Activated CD4-positive, alpha-beta memory T cell treated with anti-CD3 and anti-CD28 coated beads for 36 hours (primary cell): ENCODE results near the gene FBXL13. TPM values are rescaled to one million over a fixed set of nuclear protein-coding genes. Genes with fewer than 3 reads are reported as not detected.
"Not testable (repeated sequence)": the region's sequence is repeated elsewhere in the genome, so short reads cannot be mapped to it uniquely, and the experiment has no call there.

Experiments
- CTCF ChIA-PET: fragments of 350-600 bp; sonication (Branson Sonifier 250); formaldehyde crosslinking; loops from one replicate; lab custom pipeline; 2021; ENCODE audit warnings: antibody characterized with exemption, inconsistent platforms; lab: Charles Lee
- POLR2A ChIA-PET: fragments of 350-600 bp; sonication (Branson Sonifier 250); formaldehyde crosslinking; loops from one replicate; lab custom pipeline; 2021; ENCODE audit warnings: antibody characterized with exemption; lab: Charles Lee
- DNase-seq: peaks from one replicate; pipeline ENCODE4 v3.0.0-alpha.2; 2020
- H3K27ac Mint-ChIP-seq: one replicate; pipeline ENCODE4 v1.8.0; 2021; ENCODE audit warnings: mixed read lengths
- H3K27me3 Mint-ChIP-seq: one replicate; pipeline ENCODE4 v1.8.0; 2021; ENCODE audit warnings: mixed read lengths
- H3K36me3 Mint-ChIP-seq: one replicate; pipeline ENCODE4 v1.8.0; 2021; ENCODE audit warnings: mixed read lengths
- H3K4me1 Mint-ChIP-seq: one replicate; pipeline ENCODE4 v1.8.0; 2021; ENCODE audit warnings: low read depth, mixed read lengths
- H3K4me3 Mint-ChIP-seq: one replicate; pipeline ENCODE4 v1.8.0; 2021; ENCODE audit warnings: mild to moderate bottlenecking, mixed read lengths
- H3K9me3 Mint-ChIP-seq: one replicate; pipeline ENCODE4 v1.8.0; 2021; ENCODE audit warnings: mixed read lengths
- intact Hi-C: fragments of 100-400 bp; cut with micrococcal nuclease; formaldehyde crosslinking; loops from one replicate; pipeline ENCODE4 v1.15.1; 2023
- total RNA-seq, 2 experiments: library from RNA; stranded (reverse); gene quantifications; one replicate each; pipeline ENCODE4 v1.2.3, GENCODE V29; 2021

Gene FBXL13
- total RNA-seq, 2 experiments from 2014 or later, result 0.45 to 0.63 TPM

DNA sequence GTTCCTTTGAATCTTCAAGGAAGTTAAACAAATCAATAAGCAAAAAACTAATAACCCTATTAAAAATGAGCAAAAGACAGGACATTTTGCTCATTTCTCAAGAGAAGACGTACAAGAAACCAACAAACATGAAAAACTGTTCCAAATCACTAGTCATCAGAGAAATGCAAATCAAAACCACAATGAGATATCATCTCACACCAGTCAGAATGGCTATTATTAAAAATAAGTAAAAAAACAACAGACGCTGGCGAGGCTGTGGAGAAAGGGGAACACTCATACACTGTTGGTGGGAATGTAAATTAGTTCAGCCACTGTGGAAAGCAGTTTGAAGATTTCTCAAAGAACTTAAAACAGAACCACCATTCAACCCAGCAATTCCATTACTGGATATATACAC, 304.1 kb downstream of the FBXL13 start:
- H3K27me3 Mint-ChIP-seq, DNase-seq, POLR2A ChIA-PET, intact Hi-C loops, CTCF ChIA-PET, H3K9me3 Mint-ChIP-seq, H3K36me3 Mint-ChIP-seq, H3K4me3 Mint-ChIP-seq, H3K27ac Mint-ChIP-seq, H3K4me1 Mint-ChIP-seq: not testable (repeated sequence)

DNA sequence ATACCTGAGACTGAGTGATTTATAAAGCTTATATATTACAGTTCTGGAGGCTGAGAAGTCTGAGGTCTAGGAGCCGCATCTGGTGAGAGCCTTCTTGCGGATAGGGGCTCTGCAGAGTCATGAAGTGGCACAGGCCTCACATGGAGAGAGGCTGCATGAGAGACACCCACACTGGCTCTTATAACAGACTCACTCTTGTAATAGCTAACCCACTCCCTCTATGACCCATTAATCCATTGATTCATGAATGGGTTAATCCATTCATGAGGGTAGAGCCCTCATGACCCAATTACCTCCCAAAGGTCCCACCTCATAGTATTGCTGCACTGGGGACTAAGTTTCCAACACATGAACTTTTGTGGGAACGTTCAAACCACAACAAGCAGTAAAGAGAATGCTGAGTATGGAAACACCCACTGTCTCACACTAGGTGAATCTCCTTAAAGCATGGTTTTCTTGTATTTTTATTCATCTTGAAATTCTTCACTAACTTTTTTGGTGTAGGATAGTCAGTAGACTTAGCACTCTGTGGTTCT, 304.9 kb downstream of the FBXL13 start:
- H3K27ac Mint-ChIP-seq, H3K9me3 Mint-ChIP-seq, POLR2A ChIA-PET, H3K4me1 Mint-ChIP-seq, intact Hi-C loops, H3K4me3 Mint-ChIP-seq, DNase-seq, CTCF ChIA-PET, H3K36me3 Mint-ChIP-seq, H3K27me3 Mint-ChIP-seq: not testable (repeated sequence)

DNA sequence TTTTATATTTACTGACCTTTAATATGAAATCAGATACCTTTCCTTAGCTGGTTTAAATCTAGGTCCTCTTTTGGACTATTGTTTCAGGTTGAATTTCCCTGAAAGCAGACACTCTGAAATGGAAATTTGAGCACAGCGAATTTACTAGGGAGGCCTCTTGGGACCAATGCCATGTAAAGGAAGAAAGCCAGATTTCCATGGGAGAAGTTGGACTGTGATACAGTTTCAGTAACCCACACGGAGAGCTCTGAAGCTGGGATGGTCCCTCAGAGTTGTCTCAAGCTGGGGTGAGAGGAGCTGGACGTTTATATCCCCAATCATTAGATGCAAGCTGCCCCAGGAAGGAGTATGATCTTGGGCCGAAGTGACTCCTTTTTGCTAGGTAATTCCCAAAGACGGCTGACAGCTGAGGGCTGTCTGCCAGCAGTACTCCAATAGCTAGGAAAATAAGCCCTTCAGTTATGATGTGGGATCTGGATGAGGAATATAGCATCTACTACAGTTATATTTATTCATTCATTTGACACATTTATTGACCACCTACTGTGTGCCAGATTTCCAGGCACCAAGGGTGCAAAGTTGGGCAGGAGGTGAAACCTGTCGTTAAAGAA, 311.2 kb downstream of the FBXL13 start:
- H3K4me3 Mint-ChIP-seq, H3K36me3 Mint-ChIP-seq, DNase-seq, CTCF ChIA-PET, H3K9me3 Mint-ChIP-seq, H3K27ac Mint-ChIP-seq, H3K4me1 Mint-ChIP-seq, POLR2A ChIA-PET, intact Hi-C loops, H3K27me3 Mint-ChIP-seq: not testable (repeated sequence)

Other genes with a start within 250 kb of the FBXL13 start
- gene LRRC17, start 161.8 kb downstream of the FBXL13 start, total RNA-seq, result under 1 TPM in 1 of 2 experiments, not detected in 1; 0.33 TPM
- 10 to 100 TPM; 49.7 to 53.3 TPM for gene ARMC10, start 344 bp upstream of the FBXL13 start, total RNA-seq
- 1 to 10 TPM; 8.4 to 9.3 TPM for gene NAPEPLD, start 74.3 kb upstream of the FBXL13 start, total RNA-seq
- 10 to 100 TPM; 81.9 to 85.0 TPM for gene PMPCB, start 222.6 kb upstream of the FBXL13 start, total RNA-seq